GM23248 (cell line): Measurements from ENCODE around the gene NHEJ1. TPM values are rescaled to one million over a fixed set of nuclear protein-coding genes. Genes with fewer than 3 reads are reported as not detected.

ENCODE experiments used
- DNase-seq: peaks from one replicate; pipeline ENCODE4 v3.0.0-alpha.2; 2015
- H2AFZ ChIP-seq: fragments of 200-600 bp; sonication (generic); 2 replicates; pipeline ENCODE4 v1.6.1; 2016; ENCODE audit warnings: antibody characterized with exemption
- H3F3A ChIP-seq: fragments of 200-600 bp; sonication (generic); 2 replicates; pipeline ENCODE4 v1.6.1; 2016; ENCODE audit warnings: mild to moderate bottlenecking, antibody characterized with exemption, mixed run types; ENCODE audit not compliant: insufficient read depth
- H3K27ac ChIP-seq: fragments of 200-600 bp; sonication (generic); 2 replicates; pipeline ENCODE4 v1.5.1; 2016; ENCODE audit warnings: mild to moderate bottlenecking
- H3K27me3 ChIP-seq: fragments of 200-600 bp; sonication (generic); replicated peaks from 2 replicates; pipeline ENCODE4 v1.6.1; 2016; ENCODE audit warnings: mild to moderate bottlenecking; ENCODE audit not compliant: insufficient read depth
- H3K36me3 ChIP-seq: fragments of 200-600 bp; sonication (generic); 2 replicates; pipeline ENCODE4 v1.6.1; 2016; ENCODE audit warnings: low read depth, mild to moderate bottlenecking
- H3K4me1 ChIP-seq: fragments of 200-600 bp; sonication (generic); 2 replicates; pipeline ENCODE4 v1.6.1; 2016; ENCODE audit warnings: mild to moderate bottlenecking; ENCODE audit not compliant: insufficient read depth
- H3K4me2 ChIP-seq: fragments of 200-600 bp; sonication (generic); one replicate; pipeline ENCODE4 v1.6.1; 2016; ENCODE audit warnings: mild to moderate bottlenecking; ENCODE audit not compliant: unreplicated experiment
- H3K4me3 ChIP-seq: fragments of 200-600 bp; sonication (generic); 2 replicates; pipeline ENCODE4 v1.5.1; 2016; ENCODE audit warnings: mild to moderate bottlenecking
- H3K79me2 ChIP-seq: fragments of 200-600 bp; sonication (generic); 2 replicates; pipeline ENCODE4 v1.6.1; 2016; ENCODE audit warnings: mild to moderate bottlenecking; ENCODE audit not compliant: insufficient read depth
- H3K9ac ChIP-seq: fragments of 200-600 bp; sonication (generic); 2 replicates; pipeline ENCODE4 v1.6.1; 2016; ENCODE audit warnings: mild to moderate bottlenecking
- H3K9me2 ChIP-seq: fragments of 200-600 bp; sonication (generic); 2 replicates; pipeline ENCODE4 v1.6.1; 2016; ENCODE audit warnings: mixed run types, mild to moderate bottlenecking, moderate library complexity; ENCODE audit not compliant: insufficient read depth
- H3K9me3 ChIP-seq: fragments of 200-600 bp; sonication (generic); one replicate; pipeline ENCODE4 v1.6.1; 2017; ENCODE audit warnings: low read depth
- H4K20me1 ChIP-seq: fragments of 200-600 bp; sonication (generic); 2 replicates; pipeline ENCODE4 v1.6.0; 2016; ENCODE audit not compliant: insufficient read depth
- EZH2 ChIP-seq: fragments of 200-600 bp; sonication (generic); IDR thresholded peaks from 2 replicates; pipeline ENCODE4 v1.6.1; 2018; ENCODE audit warnings: antibody characterized with exemption, mild to moderate bottlenecking; ENCODE audit not compliant: insufficient read depth, poor library complexity, severe bottlenecking
- EZH2phosphoT487 ChIP-seq: fragments of 200-600 bp; sonication (generic); IDR thresholded peaks from 2 replicates; pipeline ENCODE4 v1.6.1; 2018; ENCODE audit warnings: antibody characterized with exemption, moderate library complexity, mild to moderate bottlenecking, low read depth; ENCODE audit not compliant: insufficient read depth
- WGBS, 2 experiments: methylation state at CpG; one replicate each; pipeline ENCODE4 v1.1.6; 2015 to 2017; ENCODE audit warnings: low lambda C conversion rate in 2 of 2, low coverage in 1 of 2; ENCODE audit errors: missing lambda C conversion rate in 2 of 2; 5-methylcytosine and 5-hydroxymethylcytosine counted together
- in situ Hi-C: fragments of 300-500 bp; cut with MboI; formaldehyde crosslinking; loops from 2 replicates; pipeline ENCODE4 v1.15.0; 2020
- polyA plus RNA-seq: library from polyadenylated mRNA; unstranded; fragments of >200 nt; fragmentation: Nextera tagmentation; extraction: Ambion mirVana; gene quantifications from 2 replicates; pipeline ENCODE4 v1.2.1, GENCODE V29; 2016
- total RNA-seq: library from RNA; depleted of rRNA; stranded (reverse); fragments of >200 nt; shearing (Covaris generic); gene quantifications from 2 replicates; pipeline ENCODE4 v1.2.3, GENCODE V29; 2014

Gene NHEJ1
- total and polyA plus RNA-seq, 2 experiments from 2014 or later: 8.3 to 16.1 TPM

DNA sequence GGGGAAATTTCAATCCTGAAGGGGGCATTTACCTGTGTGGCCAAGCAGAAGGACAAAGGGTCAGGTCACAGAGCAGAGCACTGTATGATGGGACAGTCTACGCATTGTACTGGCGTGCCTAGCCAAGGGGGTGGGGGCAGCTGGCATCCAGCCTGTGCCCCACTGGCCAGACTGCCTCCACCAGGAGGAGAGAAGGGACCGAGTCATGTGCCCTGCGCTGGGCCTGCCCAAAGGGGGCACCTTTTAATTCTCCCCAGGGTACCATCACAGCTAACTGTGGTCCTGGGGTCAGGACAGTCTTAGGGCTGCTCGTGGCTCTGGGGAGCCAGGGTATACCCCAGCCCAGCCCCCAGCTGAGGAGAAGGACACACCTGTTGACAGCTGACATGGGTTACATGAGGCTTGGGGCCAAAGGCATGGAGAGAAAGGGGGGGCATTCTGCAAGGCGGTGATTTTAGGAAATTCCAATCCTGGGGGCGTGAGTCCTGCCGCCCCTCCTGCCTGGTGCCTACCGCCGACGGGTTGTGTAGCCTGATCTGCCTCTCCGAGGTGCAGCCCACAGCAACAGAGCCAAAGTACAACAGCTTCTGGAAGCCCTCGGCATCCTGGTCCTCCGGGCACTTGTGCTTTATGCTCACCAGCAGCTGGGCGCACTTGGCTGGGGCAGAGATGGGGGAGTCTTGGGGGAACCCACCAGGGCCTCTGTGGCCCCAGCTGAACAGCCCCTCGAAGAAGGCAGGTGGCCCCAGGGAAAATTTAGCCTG is 130.3 kb downstream of the NHEJ1 start:
- Histone ChIP-seq H3K9me3 (no peaks in the 10 kb centered on the region), H4K20me1 (no peaks in the 10 kb centered on the region), H3K79me2 (no peaks in the 10 kb centered on the region), H3K4me1 (no peaks in the 10 kb centered on the region), H3K4me2 (no peak overlapping the region), H3K27ac (no peak overlapping the region), H3K9ac (no peak overlapping the region), H3K4me3 (no peak overlapping the region), H3F3A (no peaks in the 10 kb centered on the region), H3K36me3 (no peaks in the 10 kb centered on the region), H3K9me2 (no peaks in the 10 kb centered on the region), H2AFZ (no peak overlapping the region), H3K27me3 (peaks cover 44% of the 10 kb centered on the region)
- no peak for DNase-seq
- no peak for TF ChIP-seq EZH2phosphoT487
- no peak for TF ChIP-seq EZH2
- in situ Hi-C loops: no loop called here
- 47 to 49% methylated on average over 16 of the region's 16 CpGs for WGBS, 2 experiments

DNA sequence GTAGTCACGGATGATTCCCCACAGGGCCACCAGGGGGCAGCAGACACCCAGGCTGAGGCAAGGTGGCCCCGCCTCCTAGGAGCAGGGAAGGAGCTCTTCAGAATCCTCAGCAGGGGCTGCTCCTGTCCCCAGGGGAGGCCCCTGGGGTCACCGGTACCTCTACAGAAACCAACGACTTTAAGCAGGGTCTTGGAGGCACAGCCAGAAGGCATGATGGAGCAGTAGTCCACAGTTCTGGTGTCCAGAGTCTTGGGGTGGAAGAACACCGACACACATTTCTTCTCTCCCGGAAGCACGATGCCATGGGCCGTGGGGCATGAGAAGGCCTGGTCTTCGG is 130.8 kb downstream of the NHEJ1 start:
- 30 to 34% methylated on average over 9 of the region's 9 CpGs for WGBS, 2 experiments
- Histone ChIP-seq H3F3A (no peaks in the 10 kb centered on the region), H3K36me3 (no peaks in the 10 kb centered on the region), H3K4me2 (no peak overlapping the region), H2AFZ (no peak overlapping the region), H3K27me3 (peaks cover 44% of the 10 kb centered on the region), H3K9ac (no peak overlapping the region), H3K9me3 (no peaks in the 10 kb centered on the region), H3K27ac (no peak overlapping the region), H3K4me3 (no peak overlapping the region), H3K9me2 (no peaks in the 10 kb centered on the region), H4K20me1 (no peaks in the 10 kb centered on the region), H3K4me1 (no peaks in the 10 kb centered on the region), H3K79me2 (no peaks in the 10 kb centered on the region)
- in situ Hi-C loops: no loop called here
- peak; percentile 80 for DNase-seq
- no peak for TF ChIP-seq EZH2
- no peak for TF ChIP-seq EZH2phosphoT487

DNA sequence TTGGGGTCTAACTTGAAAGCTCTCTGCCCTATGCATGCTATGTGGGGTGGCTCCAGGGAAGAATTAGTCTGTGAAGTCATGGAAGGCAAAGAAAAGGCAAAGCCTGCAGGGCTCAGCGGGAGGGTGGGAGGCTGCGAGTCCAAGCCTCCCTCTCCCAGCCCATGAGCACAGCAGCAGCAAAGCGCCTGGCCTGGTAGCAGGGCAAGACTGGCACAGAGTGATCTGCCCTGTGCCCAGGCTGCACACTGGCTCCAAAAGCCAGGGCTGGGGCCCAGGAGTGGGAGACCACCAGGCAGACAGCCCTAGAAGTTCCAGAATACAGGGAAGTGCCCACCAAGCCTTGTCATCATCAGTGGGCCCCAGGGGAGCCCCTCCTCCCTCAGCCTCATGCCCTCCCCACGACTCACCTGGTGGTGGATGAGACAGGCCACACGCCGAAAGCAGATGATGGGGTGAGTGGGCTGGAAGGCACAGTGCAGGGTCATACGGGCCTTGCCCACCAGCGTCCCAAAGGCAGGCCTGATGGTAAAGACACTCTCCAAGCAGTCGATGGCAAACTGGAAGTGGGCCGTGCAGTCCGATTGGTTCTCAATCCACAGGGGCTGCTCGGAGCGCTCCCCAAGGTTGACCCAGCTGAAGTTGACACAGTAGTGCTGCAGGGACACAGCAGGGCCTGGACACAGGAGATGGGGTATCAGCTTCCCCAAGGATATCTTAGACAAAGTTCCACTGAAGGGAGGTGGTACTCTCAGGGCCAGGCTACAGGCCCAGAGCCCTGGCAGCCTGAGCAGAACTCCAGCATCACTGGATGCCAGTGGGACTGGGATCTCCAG is 131.4 kb downstream of the NHEJ1 start:
- in situ Hi-C loops: no loop called here
- Histone ChIP-seq H3K4me2 (no peak overlapping the region), H3K9me2 (no peaks in the 10 kb centered on the region), H2AFZ (no peak overlapping the region), H3K27me3 (peaks cover 39% of the 10 kb centered on the region), H3K4me3 (no peak overlapping the region), H3K4me1 (no peaks in the 10 kb centered on the region), H3K79me2 (no peaks in the 10 kb centered on the region), H3K9me3 (no peaks in the 10 kb centered on the region), H3K9ac (no peak overlapping the region), H4K20me1 (no peaks in the 10 kb centered on the region), H3K27ac (no peak overlapping the region), H3F3A (no peaks in the 10 kb centered on the region), H3K36me3 (no peaks in the 10 kb centered on the region)
- DNase-seq: no peak
- TF ChIP-seq EZH2 (no peak), EZH2phosphoT487 (no peak)
- 61 to 63% methylated on average over 13 of the region's 13 CpGs for WGBS, 2 experiments

DNA sequence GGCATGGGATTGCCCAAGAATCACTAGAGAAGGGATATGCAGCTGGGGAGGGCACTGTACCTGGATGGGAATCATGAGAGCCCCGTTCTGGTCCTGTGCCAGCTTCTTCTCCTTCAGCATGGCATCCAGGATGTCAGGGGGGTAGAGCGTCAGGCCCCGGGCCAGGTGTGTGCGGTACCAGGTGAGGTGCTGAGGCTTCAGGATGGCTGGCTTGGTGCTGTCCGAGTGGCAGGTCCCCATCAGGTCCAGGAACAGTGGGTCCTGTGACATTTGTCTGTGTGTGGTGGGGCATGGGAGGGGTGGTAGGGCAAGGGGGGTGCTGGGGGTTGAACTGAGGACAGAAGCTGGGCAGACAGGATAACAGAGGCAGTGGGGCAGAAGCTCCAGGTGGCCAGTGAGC is 132.5 kb downstream of the NHEJ1 start:
- H3K4me1 ChIP-seq: no peaks in the 10 kb centered on the region
- DNase-seq: no peak
- in situ Hi-C loops: no loop called here
- H3K9me2 ChIP-seq: no peaks in the 10 kb centered on the region
- H3K9me3 ChIP-seq: no peaks in the 10 kb centered on the region
- H3K4me3 ChIP-seq: no peak overlapping the region
- no peaks in the 10 kb centered on the region for H4K20me1 ChIP-seq
- no peaks in the 10 kb centered on the region for H3K79me2 ChIP-seq
- no peak overlapping the region for H2AFZ ChIP-seq
- no peak overlapping the region for H3K4me2 ChIP-seq
- 49 to 55% methylated on average over 5 of the region's 5 CpGs for WGBS, 2 experiments
- H3K27ac ChIP-seq: no peak overlapping the region
- H3K27me3 ChIP-seq: peaks cover 34% of the 10 kb centered on the region
- H3F3A ChIP-seq: no peaks in the 10 kb centered on the region
- TF ChIP-seq EZH2phosphoT487: no peak
- no peak for TF ChIP-seq EZH2
- no peak overlapping the region for H3K9ac ChIP-seq
- no peaks in the 10 kb centered on the region for H3K36me3 ChIP-seq
